ENCODE measurements around the gene RPRD2. TPM values are rescaled to one million over a fixed set of nuclear protein-coding genes. Genes with fewer than 3 reads are reported as not detected.

RPRD2 gene
- total RNA-seq, 1 experiment from 2014 or later, result 26.7 TPM

GRCh38 chr1:150389650-150390049 lies 25.7 kb downstream of the RPRD2 start:
- RAD21 ChIA-PET (ENCODE audit: low non-redundant PET in 1 of 2, low total read pairs in 2 of 2, uncharacterized antibody in 2 of 2, unreplicated experiment in 2 of 2), result no interaction called here
- TF ChIP-seq EGR1 (IDR thresholded peaks at IDR 0.05; ENCODE audit: low read depth), result no peak
- no peak for TF ChIP-seq ATF3 (IDR thresholded peaks at IDR 0.05)
- TF ChIP-seq ZBTB33 (IDR thresholded peaks at IDR 0.05; ENCODE audit: extremely low read depth, insufficient replicate concordance, low read length), result no peak
- no peak for TF ChIP-seq CBX3 (IDR thresholded peaks at IDR 0.05; ENCODE audit: low read depth)
- TF ChIP-seq EZH2phosphoT487 (IDR thresholded peaks at IDR 0.05; ENCODE audit: borderline replicate concordance), result no peak
- no peak for TF ChIP-seq TCF7L2 (IDR thresholded peaks at IDR 0.05; ENCODE audit: borderline replicate concordance, extremely low read depth, insufficient read depth, insufficient read length)
- TF ChIP-seq ZFX (IDR thresholded peaks at IDR 0.05), result no peak
- TF ChIP-seq RAD21 (IDR thresholded peaks at IDR 0.05; ENCODE audit: low read depth), result no peak
- TF ChIP-seq REST (IDR thresholded peaks at IDR 0.05; ENCODE audit: low read depth), result no peak
- TF ChIP-seq FOSL1 (IDR thresholded peaks at IDR 0.05; ENCODE audit: low read depth), result no peak
- no peak for TF ChIP-seq SRF (IDR thresholded peaks at IDR 0.05; ENCODE audit: low read depth)
- no peak for TF ChIP-seq ZNF274 (IDR thresholded peaks at IDR 0.05; ENCODE audit: low read depth, low read length)
- no peak for TF ChIP-seq SIN3A (IDR thresholded peaks at IDR 0.05; ENCODE audit: low read depth)
- TF ChIP-seq CTCF (IDR thresholded peaks at IDR 0.05 in 2 of 3, conservative IDR thresholded peaks at IDR 0.05 in 1 of 3; ENCODE audit: borderline replicate concordance in 1 of 3, insufficient read depth in 1 of 3, low read depth in 2 of 3, low read length in 2 of 3), result no peak
- no peak for TF ChIP-seq POLR2AphosphoS5 (IDR thresholded peaks at IDR 0.05; ENCODE audit: low read depth, low read length)
- no peak for TF ChIP-seq CEBPB (IDR thresholded peaks at IDR 0.05; ENCODE audit: low read depth)
- no peak for TF ChIP-seq JUND (IDR thresholded peaks at IDR 0.05)
- DNase-seq (ENCODE audit: low read depth, low spot score) (no peak), ATAC-seq (no peak)
- H3K9ac ChIP-seq (ENCODE audit: low read length), result no peak overlapping the region
- no peak overlapping the region for H3K27ac ChIP-seq (ENCODE audit: low read depth, low read length)
- no peaks in the 10 kb centered on the region for H3K9me2 ChIP-seq (ENCODE audit: insufficient read depth)
- H3K36me3 ChIP-seq (ENCODE audit: control insufficient read depth in 1 of 2, insufficient read depth in 2 of 2, low read length in 2 of 2), result no peaks in the 10 kb centered on the region
- H3K4me3 ChIP-seq (replicated peaks in 1 of 2; ENCODE audit: low read depth in 1 of 2, low read length in 2 of 2), result no peak overlapping the region
- CTCF ChIA-PET, result no interaction called here
- POLR2A ChIA-PET, result interaction anchor here (1.1 kb wide), 1 partner anchor 26 kb away, joined by 3 read pairs; no protein-coding TSS in a partner anchor
- no peaks in the 10 kb centered on the region for H3K4me1 ChIP-seq (ENCODE audit: control insufficient read depth in 1 of 2, insufficient read depth in 2 of 2, low read length in 2 of 2)
- no peaks in the 10 kb centered on the region for H3K9me3 ChIP-seq (ENCODE audit: control insufficient read depth in 1 of 2, insufficient read depth in 1 of 2, low read depth in 1 of 2, low read length in 2 of 2)
- intact Hi-C loops (cut with micrococcal nuclease), result no loop called here
- BruUV-seq (replicated peaks), result no TSS peak
- H4K20me1 ChIP-seq (ENCODE audit: insufficient read depth), result peaks cover 6% of the 10 kb centered on the region; the same call in 1 of the 2 replicates
- no peak overlapping the region for H2AFZ ChIP-seq (ENCODE audit: low read depth, low read length, poor library complexity, severe bottlenecking)
- H3K27me3 ChIP-seq (ENCODE audit: insufficient read depth, low read length), result no peaks in the 10 kb centered on the region
- H3K79me2 ChIP-seq (ENCODE audit: insufficient read depth, low read length), result peaks cover 81% of the 10 kb centered on the region
- H3K4me2 ChIP-seq (ENCODE audit: low read length), result no peak overlapping the region
